ENCODE measurements around the gene PSD4.

The PSD4 gene

DNA sequence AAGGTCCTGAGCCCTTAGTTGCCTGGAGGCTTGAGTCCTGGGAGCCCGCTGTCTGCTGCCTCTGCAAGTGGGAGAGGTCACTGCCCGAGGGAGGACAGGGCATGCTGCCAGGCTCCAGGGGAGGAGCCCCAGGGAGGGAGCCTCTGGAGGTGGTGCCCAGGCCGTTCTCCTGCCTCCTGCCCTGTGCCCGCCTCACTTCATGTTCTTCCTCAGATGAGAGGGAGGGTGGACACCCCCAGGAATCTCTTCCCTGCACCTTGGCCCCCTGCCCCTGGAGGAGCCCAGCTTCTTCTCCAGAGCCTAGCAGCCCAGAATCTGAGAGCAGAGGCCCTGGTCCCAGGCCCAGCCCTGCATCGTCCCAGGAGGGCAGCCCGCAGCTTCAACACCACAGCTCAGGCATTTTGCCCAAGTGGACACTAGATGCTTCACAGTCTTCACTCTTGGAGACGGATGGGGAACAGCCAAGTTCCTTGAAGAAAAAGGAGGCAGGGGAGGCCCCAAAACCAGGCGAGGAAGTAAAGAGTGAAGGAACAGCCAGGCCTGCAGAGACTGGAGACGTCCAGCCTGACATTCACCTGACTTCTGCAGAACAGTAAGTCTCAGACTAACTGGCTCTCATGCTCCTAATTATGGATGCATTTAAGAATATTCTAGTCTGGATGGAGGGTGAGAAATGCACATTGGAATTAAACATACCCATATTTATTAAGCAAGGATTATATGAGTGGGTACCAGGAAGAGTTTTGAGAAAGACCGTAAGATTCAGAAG lies 12.1 kb downstream of the PSD4 start:
- no peak for DNase-seq

DNA sequence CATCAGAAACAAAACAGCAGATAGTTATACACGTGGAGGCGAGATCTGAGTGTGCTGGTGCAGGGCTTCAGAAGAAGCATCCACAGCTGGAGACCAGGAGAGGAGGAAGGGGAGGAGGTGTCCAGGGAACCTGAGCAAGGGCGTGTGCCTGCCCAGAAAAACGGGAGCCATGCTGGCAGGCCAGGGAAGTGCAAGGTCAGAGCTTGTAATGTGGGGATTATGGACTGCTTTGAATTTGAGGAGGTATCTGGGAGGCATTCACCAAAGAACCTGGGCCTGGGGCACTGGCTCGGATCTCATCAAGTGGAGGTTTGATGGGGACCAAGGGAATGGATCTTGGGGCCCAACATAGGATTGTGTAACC lies 12.6 kb downstream of the PSD4 start:
- no peak for DNase-seq

DNA sequence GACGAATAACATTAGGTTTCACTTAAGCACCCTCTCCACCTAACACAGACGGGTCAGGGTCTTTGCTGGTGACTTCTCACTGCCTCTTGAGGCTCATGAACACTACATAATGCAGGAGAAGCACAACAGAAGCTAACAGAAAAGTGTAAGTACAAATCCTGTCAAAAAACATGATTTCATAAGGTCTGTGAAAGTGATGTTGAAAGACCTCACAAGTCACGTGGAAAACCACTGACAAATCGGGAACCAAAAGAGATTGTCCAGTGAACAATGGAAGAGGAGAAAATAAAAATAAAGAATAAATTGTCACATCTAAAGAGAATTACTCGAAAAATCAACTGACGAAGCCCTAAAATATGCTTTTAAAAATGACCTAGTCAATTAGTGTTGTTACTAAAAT lies 14.0 kb downstream of the PSD4 start:
- no peak for DNase-seq

DNA sequence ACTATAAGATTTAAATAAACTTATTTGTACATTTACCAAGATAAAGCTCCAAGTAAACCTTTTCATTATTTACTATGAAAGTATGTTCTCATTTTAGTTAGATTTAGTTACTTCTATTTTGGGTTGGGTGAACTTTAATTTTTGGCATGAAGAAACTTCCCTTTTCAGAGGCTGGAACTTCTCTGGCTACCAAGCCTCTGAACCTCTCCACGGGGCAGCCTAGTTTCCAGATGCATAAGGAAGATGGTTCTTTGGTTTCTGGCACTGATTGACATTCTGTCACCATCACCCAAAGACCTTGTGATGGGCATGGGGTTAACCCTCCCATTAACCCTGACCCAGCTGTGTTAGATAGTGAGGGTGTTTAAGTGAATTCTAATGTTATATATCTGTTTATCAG lies 17.1 kb downstream of the PSD4 start:
- no peak for DNase-seq

DNA sequence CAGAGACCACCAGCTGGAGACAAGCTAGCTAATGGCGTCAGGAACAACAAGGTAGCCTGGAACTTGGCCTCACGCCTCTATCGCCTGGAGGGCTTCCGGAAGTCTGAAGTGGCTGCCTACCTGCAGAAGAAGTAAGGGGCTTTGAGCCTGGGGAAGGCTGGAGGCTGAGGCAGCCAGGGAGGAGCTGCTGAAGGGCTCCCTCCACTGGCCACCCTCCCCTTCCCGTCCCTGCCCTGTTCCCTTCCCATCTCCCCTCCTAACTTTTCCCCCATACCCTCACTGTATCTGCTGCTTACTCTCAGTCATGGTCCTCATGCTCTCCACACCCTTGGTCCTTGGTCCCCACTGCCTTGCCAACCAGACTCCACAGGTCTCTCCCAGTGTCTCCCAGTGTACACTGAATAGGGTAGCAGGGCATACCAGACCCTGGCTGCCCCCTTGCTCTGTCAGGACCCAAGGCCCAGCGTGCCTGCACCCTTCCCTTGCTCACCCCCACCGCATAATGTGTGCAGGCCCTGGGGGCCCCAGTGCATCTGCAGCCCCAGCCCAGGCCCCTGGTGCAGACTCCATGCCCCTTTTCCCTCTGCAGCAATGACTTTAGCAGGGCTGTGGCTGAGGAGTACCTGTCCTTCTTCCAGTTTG lies 18.8 kb downstream of the PSD4 start:
- DNase-seq = no peak

DNA sequence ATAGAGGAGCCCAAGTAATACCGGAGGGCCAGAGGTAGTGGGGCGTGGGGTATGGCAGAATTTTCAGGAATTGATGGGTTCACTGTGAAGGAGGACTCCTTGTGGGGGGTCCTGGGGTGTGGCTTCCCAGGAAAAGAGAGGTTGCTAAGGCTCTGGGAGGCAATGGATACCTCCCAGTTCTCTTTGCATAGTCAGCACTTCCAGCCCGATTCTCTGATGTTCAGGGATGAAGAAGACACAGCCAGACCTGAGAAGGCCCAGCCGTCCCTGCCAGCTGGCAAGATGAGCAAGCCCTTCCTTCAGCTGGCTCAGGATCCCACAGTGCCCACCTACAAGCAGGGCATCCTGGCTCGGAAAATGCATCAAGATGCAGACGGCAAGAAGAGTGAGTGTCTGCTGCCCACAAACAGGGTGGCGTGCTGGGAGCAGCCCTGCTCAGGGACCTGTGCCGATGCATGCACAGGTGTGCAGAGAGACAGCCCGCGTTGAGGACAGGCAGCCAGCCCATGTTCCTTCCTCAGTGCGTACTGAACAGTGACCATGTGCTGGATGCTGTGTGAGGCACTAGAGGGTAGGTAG lies 22.2 kb downstream of the PSD4 start:
- no peak for DNase-seq

DNA sequence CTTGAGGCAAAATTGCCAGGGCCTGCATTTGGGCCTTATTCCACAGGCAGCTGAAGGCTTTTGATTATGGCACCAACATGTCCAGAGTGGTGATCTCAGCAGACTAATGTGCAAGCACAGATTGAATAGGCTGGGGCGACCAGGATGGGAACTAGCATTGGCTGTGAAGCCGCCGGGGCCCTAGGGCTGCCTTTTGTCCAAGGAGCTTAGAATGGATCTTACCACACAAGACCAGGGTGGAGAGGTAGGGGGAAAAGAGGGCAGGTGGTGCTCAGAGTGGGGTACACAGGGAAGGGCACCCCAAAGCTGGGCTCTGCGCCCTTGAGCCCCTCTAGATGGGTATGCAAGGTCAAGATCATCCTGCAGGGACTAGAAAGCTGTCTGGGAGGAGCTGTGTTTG lies 23.1 kb downstream of the PSD4 start:
- DNase-seq = no peak

DNA sequence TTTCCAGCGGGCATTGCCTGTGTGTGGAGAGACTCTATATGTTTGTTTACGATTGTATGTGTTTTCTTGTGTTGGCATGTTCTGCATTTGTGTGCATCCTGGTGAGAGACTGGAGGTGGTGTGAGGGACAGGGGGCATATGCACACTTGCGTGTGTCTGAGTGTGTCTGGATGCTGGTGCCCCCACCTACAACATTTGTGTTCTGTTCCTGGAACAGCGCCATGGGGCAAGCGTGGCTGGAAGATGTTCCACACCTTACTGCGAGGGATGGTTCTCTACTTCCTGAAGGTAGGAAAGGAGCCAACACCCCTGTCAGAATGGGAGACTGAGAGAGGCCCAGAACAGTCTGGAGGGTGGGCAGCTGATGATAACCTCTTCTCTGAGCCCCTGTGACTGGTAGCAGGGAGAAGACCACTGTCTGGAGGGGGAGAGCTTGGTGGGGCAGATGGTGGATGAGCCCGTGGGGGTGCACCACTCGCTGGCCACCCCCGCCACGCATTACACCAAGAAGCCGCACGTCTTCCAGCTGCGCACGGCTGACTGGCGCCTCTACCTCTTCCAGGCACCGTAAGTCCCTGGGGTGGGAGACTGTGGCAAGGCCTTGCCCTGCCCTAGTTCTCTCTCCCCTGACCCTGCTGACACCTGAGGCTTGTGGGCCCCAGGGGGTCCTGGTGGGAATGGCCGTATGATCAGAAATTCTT lies 23.7 kb downstream of the PSD4 start:
- DNase-seq = no peak

DNA sequence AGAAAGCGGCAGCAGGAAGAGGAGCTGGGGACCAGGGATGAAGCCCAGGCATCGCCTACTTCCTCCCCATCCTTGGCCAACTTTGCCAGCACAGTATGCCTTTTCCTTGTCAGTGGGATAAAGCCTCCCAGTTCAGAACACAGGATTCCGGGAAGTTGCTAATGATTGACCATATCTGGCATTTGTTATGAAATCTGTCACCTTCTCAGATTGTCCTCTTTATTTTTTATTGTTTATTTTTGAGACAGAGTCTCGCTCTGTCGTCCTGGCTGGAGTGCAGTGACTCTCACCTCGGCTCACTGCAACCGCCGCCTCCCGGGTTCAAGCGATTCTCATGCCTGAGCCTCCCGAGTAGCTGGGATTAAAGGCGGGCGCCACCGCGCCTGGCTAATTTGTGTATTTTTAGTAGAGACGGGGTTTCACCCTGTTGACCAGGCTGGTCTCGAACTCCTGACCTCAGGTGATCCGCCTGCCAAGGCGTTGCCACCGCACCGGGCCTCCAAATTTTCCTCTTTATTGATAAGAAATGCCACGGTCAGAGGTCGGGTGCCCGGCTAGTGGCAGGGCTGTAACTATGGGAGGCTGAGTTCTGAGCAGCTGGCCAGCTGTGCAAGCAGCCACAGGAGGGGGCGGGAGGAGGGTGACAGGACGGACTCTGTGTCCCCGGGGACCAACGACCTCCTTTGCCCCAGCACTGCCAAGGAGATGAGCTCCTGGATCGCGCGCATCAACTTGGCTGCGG lies 24.4 kb downstream of the PSD4 start:
- no peak for DNase-seq

DNA sequence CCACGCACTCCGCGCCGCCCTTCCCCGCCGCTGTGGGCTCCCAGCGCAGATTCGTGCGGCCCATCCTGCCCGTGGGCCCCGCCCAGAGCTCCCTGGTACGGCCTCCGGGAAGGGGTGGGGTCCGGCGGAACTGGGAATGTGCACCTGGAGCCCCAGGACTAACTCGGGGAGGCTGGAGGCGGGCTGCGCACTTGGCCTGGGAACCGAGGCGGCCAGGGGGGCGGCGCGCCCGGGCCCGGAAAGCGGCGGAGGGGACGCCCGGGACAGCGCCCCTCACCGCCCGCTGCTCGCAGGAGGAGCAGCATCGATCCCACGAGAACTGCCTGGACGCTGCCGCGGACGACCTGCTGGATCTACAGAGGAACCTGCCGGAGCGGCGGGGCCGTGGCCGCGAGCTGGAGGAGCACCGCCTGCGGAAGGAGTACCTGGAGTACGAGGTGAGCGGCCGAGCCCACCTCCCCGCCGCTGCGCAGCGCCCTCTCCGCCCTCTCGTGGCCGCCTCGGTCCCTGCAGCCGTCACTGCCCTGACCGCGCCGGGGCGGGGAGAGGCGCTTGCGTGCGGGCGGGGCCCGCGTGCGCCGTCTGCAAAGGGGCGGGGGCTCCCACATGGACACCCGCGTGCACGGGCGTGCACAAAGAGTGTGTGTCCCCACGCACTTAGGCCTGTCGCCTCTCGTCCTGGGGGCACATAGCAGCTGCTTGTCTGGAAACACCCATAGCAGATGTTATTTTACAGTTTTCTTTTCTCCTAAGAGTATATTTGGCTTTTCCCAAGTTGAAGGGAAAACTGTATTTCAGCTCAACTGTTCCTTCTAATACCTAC lies 25.2 kb downstream of the PSD4 start:
- DNase-seq = peak; percentile 64 to 81

DNA sequence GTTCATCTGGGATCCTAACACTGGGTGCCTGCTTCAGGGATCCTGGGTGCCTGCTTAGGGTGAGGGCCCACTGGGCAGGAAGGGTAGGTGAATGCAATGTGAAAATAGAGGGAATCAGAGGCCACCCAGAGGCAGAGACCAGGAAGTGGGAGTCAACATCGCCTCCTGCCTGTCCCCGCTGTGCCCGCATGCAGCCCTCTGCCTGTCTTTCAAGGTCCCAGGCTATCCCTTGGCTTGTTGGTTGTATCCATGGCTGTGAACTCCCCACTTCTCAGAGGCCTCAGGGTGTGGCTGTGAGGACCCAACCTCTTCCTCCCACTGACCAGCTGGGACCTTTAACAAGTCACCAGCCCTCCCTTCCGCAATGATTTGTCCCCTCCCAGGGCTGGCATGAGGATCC lies 26.5 kb downstream of the PSD4 start:
- DNase-seq = no peak

DNA sequence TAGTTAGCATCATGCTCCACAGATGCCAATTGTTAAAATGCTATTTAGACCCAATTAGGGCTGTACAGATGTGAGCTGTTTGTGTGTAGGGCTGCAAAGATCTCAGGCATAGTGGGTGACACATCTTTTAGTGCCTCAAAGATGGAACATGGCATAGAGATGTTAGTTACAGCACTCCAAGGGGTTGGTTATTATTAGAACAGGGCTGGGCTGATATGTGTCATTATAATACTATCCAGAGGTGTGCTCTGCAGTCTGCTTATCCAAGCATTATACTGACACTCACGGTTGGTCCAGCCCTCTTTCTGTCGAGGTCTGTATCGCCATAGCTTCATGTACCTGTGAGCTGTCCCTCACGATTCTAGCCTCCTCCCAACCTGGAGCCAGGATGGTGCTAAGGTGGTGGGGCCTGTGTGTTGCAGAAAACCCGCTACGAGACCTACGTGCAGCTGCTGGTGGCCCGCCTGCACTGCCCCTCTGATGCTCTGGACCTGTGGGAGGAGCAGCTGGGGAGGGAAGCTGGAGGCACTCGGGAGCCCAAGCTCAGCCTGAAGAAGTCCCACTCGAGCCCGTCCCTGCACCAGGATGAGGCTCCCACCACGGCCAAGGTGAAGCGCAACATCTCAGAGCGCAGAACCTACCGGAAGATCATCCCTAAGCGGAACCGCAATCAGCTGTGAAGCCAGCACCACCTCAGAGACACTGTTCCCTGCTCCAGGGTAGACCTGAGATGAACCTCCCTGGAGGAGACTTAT lies 27.1 kb downstream of the PSD4 start:
- no peak for DNase-seq

DNA sequence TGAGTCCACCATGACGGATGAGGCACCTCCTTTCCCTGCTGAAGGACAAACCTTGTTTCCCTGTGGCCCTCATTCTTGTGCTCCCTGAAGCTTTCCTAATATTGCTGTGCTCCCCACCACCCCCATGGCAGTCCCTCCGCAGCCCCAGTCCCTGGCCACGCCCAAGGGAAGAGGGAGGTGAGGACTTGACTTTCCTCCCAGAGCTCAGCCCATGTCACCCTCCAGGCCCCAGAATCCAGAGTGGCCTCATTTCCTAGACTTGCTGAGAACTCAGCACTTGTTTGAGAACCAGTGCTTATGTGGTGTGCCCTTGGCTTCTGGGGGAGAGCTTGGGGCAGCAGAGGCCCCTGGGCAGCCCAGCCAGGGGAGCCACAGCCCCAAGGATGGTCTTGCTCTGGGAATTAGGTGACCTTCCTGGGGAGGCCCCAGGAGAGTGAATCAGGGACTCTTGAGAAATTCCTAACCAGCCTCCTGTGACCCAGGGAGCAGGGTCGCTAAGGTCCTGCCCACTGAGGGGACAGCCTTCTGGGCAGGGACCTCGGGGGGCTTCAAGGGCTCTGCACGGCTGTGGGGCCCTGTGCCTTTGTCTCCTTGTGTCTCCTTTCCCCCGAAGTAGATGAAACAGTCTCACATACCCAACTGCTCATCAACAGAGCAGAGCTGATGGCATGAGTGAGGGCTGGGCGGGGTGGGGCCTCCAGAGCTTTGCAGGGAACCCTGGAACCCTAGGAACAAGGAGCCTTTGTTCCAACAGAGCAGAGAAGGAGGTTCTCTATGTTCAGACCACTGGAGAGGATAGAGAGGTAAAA lies 27.9 kb downstream of the PSD4 start:
- no peak for DNase-seq

DNA sequence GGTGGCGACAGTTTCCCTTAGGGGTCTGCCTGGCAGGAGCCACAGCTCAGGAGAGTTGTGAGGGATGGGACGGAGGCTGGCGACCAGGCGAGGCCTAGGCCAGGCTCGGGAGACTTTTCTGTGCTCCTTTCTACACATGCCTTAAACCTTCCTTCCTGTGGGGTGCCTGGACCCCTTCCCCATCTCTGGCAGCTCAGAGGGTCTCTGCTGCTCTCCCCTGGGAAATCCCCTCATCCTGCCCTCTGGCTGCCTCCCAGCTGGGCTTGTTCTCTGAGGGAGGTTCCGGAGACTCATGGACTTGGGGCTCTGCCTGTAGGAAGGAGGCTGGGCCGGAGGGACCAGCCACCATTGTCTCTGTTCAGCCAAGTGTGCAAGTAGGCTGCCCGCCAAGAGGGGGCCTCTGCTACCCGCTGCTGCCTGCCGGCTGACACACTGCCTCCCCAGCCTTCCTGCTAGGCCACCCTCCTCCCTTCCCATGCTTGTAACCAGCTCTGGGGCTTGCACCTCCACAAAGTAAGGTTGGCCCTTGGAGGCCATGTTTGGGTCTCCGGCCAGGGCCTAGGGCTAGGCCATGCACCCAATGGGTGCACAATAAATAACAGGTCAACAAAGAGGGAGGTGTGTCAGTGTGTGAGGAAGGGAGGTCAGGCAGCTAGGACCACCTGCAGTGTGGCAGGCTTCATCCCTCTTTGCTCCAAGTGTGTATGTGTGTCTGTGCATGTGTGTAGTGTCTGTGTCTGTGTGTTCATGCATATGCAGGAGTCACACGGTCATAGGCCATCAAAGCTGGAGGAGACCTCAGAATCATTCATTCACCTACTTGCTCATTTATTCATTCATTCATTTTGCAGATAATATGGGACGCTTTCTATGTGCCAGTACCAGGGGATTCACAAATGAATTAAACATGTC lies 28.8 kb downstream of the PSD4 start:
- no peak for DNase-seq

DNA sequence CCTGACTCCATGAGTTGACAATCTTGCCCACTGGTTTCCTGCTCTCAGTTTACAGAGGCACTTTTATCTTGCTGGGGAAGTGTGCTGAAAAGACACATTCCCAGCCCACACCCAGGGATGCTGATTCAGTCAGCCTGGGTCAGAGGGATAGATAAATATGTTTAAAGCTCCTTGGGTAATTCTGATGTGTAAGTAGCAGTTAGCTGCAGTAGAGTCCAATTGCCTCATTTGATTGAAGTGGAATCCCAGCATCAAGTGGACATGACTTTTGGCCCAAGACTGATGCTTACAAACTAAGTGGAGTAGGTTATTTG lies 29.4 kb downstream of the PSD4 start:
- no peak for DNase-seq

DNA sequence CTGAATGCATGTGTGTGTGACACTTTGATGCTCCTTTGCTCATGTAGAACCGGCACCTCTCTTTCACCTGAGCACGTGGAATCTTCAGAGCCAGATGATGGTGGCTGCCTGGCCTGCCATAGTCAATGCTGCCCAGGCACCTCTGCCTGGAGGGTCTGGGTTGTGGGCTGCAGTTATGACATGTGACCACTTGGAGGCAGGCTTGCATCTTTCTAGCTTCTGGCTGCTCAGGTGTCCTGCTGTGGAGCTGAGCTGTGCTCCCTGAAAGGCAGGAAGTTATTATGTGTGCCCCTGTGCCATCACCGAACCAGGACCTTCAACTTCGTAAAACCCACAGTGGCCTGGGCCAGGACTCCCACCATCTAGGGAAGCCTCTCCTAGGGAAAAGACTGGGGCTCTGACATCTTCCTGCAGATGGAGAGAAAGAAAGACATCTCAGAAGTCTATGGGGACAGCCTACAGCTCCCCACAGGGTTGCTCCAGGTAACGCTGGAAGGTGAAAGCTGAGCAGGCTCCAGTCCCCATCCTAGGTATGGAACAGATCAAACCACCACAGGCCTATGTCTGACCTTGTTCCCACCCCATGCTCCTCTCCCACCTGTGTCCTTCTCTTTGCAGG lies 30.2 kb downstream of the PSD4 start:
- DNase-seq = peak; percentile 77 to 79

DNA sequence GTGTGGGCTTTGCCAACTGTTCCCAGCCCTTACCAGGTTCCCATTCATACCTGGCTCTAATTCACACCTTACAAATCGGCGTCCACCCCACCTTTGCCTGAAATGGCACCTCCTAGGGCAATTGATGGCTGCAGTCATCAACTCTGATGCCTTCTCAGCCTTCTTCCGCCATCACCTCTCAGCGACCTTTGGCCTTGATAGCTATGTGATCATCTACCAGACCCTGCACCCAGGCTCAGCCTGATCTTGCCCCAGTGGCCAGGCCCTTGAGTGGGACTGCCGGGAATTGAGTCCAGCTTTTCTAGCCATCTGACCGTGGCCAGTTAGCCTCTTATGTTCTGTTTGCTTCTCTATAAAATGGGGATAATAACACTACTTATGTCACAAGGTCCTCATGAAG lies 32.5 kb downstream of the PSD4 start:
- DNase-seq = no peak

DNA sequence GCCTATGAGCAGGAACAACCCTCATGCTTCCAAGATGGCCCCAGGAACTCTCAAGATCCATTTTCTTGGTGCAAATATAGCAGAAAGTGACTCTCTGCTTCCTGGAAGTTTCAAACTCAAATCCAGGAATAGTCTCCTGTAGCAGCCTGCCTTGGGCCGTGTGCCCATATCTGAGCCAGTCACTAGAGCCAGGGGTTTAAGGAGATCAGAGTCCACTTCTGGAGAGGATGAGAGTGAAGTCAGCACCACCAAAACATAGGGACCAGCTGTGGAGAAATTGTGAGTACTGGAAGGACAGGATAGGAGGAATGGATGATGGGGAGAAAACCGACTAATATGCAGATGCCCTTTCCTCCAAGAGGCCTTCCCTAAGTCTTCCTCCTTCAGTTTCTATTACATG lies 33.2 kb downstream of the PSD4 start:
- DNase-seq = no peak

DNA sequence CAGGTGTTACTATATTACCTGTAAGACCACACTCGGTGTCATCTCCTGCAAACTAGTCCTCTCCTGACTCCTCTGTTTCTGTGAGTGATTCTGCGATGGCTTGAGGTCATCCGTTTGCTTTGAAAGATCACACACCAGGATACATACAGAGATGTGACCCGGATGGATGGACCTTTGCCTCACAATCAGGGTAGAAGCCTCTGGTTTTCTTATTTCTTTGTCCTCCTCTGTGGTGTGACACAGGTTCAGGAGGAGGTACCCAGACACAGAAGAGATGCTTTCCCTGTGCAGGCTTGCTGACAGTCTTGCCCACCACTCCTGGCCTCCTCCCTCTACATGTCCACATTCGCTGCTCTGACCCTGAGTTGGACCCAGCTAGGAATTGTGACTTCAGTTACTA lies 34.6 kb downstream of the PSD4 start:
- DNase-seq = no peak
